ENCODE results near the gene DTNA.

Gene DTNA

DNA sequence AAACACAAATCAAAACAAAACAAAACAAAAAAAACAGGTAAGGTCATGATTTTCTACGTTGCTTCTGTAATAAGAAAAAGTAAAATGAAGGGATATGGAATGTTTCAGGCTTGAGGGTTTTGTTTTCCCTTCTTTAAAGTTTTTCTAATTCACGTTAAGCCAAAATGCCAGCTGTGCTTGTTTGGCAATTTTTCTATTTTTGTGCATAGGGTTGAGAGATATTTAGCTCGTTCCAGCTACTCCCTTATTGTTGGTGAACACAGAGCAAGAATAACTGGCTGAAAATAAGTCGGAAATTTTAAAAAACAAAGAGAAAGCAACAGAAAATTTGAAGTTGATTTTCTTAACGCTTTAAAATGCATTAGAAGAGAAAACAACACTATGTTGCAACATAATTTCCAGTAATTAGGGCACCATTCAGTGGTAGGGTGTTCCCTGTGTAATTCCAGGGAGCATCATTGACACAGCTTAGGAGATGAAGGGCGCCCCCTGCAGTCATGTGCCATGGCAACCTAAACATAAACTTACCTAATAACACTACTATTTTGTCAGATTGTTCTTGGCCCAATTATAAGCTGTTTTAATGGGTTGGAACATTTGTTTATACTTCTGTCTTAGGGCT, 99.5 kb downstream of the DTNA start:
- DNase-seq: peak in 1 of 2 donors; percentile 20

DNA sequence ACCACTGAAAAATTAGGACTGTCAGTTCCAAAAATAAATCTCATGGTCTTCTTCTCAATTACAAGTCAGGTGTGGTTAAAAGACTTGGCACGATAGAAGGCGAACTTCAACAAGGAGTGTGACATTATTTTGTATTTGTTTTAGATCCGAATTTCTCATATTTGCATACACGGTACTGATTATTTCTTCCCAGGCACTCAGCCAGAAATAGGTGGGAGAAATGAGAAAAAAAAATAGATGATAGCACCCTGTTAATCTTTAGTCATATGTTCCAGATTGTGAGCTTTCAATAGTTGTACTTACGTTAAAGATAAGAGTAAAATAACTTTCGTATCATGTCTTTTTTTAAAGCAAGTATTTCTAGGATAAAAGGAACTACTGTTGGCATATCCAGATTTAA, 106.1 kb downstream of the DTNA start:
- no peak for DNase-seq

DNA sequence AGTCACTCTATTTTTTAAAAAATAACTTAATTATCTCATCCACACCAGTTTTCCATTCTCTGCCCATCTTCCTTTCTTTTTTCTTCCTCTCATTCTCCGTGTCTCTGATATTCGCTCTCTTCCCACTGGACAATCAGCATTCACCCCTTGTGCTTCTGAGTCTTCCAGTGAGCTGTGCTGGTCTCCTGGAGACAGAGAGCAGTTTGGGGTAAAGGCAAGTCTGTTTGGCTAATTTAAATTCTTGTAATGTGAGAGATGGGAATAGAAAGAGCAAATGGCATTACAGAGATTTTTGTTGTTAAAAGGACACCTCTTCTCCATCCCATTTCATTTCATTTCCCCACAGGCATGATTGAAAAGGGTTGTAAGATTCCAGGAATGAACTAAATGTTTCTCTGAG, 107.5 kb downstream of the DTNA start:
- no peak for DNase-seq

DNA sequence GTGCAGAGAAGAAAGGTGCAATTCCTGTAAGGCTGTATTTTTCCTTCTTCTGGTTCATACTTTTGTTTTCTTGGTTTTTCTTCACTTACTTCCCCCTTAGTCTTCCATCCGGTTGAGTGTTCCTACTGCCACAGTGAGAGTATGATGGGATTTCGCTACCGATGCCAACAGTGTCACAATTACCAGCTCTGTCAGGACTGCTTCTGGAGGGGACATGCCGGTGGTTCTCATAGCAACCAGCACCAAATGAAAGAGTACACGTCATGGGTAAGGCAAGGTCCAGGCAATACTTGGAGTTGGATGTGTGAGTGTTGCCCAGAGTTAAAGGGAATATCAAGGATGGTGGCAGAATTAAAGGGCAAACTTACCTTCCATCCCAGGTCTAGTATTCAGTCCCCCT, 108.0 kb downstream of the DTNA start:
- DNase-seq: no peak

DNA sequence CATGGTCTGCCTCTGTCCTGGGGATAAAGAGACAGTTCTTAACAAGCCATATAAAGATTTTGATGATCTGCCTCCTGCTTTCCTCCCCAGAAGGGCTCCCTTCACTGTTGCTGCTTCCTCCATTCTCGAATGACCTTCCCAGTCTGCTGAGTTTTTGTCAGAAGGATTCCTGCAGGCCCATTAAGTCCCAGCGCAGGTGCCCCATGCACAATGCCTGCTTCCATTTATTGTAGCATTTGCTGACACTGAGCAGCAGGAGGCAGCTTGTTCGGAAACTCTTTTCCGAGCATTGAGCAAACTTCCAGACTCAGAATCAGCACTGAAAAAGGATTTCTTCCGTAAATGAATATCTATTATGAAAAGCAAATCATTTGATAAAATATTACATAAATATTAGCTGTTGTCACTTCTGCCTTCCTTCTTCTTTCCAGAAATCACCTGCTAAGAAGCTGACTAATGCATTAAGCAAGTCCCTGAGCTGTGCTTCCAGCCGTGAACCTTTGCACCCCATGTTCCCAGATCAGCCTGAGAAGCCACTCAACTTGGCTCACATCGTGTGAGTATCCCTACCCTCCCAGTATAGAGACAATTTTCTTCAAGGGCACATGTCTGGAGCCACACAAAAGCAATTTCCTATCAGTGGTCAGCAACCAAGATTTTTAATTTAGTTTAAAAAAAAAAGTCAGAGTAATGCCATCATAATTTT, 110.4 kb downstream of the DTNA start:
- DNase-seq: no peak

DNA sequence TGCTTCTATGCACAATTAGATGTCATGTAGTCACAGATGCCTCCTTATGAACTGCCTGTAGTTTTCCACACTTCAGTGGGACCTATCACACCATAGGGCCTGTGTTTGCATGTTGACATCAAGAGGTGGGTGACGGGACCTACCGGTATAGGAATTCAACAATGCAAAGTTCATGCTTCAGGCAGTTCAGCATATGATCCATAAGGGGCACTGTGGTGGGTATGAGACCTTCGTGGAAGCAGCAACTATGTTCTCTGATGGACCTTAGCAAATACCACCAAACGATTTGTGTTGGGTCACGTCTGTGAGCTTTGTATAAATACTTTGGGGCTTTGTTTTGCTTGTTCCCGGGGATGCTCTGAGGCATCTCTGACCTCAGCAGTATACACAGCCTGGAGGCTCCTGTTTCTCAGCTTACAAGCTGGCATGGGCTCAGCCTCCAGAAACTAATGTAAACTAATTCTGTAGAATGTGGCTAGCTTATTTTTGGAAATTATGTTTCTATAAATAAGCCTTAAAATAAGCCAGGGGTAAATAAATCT, 111.6 kb downstream of the DTNA start:
- DNase-seq: no peak

DNA sequence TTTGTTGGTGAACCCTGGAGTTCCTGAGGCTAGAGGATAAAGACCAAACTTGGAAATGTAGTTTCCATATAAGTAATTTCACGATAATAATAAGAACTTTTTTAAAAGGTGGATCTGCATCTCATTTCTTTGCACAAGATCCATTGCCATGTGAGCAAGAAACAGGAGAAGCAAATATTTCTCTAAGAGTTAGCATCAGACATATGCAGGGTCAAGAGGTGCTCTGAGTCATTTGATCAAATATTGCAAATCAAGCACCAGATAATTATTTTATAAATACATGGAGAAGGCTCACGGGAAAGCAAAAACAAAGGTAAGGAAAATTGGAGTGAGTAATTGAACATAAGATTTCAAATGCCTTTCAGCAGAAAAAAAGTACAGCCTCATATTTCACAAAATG, 118.0 kb downstream of the DTNA start:
- no peak for DNase-seq

DNA sequence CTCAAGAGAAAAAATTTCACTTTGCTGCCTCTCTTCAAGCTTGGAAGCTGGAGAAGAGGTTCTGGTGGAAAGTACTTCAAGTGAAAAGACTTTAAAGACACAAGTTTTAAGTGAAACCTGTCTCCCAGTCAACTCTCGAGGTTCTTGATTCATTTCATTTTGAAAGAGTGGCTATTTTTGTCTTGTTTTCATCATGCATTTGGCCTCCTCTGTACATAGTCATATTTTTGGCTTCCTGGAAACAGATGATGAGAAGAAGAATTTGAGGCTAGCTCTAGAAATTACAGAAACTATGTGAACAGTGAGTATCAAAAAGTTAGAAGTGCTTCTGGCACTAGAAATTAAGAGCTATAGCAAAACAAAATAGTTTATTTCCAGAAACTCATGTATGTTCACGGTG, 124.8 kb downstream of the DTNA start:
- DNase-seq: no peak

DNA sequence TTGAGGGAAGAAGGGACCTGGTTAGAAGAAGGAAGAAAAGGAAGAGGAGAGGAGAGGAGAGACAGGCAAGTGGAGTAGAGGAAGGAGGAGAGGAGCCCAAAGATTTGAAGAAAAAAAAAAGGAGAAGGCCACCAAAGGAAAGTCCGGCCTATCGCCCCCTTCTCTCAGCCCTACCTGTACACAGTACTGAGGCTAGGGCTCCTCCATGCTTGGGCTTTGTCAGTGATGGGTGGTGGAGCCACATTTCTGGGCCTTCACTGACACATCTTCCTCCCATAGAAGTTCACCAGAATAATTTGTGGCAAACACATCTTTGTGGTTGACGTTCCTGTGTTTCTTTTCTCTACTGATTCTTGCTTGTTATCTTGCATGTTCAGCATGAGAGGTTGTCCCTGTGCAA, 125.4 kb downstream of the DTNA start:
- DNase-seq: no peak

DNA sequence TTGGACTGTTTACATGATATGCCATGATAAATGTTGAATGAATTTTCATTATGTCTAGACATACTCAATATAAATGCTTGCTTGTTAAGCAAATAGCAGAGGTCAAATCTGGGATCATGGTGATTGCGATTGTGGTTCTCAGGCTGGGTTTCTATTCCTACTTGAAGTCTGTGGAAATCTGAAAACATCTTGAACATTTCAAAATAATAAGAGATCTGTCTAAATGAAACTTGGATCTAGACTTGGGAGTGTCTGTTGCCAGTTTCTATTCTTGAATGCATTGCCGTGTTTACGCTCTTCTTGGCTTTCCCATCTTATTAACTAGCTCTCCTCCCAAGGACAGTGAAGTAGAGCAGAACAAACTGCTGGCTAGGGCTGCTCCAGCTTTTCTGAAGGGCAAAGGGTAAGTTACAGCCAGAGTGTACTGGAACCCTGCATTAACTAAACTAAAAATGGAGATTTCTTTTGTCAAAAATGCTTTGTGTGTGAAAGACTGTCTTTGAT, 127.7 kb downstream of the DTNA start:
- DNase-seq: no peak

DNA sequence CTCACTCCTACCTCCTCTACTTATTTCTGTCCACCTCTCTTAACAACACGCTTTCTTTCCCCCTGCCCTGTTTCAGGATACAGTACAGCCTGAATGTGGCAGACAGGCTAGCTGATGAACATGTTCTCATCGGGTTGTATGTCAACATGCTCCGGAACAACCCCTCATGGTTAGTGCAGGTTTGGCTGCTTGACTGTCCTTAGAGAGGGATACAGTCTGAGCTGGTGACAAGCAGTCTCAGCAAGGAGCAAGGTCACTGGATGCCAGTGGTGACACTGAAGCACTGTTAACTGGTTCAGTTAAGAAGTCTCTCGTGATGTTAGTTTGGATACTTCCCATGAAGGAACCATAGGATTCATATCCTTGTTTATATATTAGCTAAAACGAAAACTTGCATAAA, 128.6 kb downstream of the DTNA start:
- DNase-seq: no peak

DNA sequence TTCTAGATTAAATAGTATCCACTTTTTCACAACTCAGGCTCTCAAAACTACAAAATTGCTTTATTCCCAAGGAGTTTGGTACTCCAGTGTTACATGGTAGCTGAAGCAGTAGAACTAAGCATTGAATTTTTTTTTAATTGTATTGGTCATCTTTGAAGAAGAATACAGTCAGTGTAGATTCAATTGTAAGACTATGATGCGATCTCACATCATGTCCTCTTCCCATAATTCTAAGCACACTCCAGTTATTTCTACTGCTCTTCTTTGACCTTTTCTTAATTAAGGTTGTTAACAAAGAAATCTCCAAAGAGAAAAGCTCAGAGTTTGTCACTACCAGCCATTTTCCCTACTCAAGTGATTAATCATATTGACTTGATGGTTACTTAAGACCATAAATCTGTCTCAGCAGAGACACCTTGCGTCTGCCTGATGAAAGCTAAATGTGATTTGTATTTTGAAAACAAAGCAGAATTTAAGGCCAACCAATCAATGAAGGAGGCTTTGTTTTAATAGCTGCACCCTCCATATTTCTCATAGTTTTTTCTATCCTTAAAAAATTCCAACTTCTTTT, 130.2 kb downstream of the DTNA start:
- no peak for DNase-seq

DNA sequence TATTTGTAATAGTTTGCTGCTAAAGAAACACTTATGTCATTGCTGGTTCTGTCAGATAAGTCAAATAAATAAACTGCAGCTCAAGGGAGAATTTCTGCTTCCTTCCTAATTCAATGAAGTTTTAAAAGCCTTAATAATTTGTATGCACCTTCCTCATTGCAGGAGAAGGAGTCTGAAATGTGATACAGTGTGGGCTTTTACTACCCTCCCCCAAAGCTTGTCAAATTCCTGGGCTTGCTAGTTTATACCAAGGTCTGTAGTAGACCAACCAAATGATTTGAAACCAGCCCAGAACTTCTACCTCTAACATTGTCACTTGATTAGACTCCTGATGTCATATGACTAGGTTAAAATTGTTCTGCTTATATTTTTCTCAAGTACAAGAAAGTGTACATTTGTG, 131.8 kb downstream of the DTNA start:
- DNase-seq: no peak

DNA sequence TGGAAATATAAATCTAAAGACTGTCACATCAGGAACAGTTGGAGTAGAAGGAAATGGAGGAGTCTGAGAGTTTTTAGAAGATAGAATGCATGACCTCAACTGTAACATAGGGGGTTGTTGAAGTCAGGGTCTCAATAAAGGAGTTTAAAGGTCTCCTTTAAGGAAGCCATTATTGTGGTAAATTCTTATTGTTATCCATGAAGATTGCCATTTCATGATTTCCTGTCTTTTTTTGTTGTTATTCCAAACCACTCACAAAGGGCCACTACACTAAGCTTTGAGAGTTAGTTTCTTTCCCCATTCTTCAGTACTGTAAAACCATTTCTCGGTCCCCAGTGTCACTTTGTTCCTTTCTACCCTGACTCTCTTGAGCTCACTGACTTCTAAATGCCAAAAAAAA, 134.0 kb downstream of the DTNA start:
- no peak for DNase-seq

DNA sequence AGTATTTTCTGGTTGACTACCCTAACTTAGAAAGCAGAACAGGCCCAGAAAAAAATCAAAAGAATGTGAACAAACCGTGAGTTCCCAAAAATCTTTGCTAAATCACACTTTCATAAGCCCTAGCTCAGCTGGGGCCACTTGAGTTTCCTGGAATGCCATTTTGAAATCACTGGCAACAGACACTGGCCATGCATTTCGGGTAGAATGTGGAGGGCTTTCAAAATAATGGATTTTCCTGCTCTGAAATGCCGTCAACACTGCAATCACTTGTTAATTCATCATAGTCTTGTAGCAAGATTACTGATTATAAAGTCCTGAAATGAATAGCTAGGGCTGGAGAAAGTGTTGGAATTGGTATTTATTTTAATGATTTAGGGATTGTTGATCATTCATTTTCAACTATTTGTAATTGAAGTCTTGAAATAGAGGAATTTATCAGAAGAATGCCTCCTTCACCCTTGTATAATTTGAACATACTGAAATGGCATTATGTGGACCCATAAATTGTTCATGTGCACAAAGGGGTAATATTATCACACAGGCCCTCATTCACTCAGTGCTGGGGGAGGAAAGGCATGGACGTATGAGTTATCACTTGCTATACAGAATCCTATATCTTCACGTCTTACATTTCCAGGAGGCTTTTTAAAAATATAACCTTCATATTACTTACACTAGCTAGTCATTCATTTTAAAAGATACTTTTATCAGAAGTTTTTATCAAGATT, 134.8 kb downstream of the DTNA start:
- no peak for DNase-seq

DNA sequence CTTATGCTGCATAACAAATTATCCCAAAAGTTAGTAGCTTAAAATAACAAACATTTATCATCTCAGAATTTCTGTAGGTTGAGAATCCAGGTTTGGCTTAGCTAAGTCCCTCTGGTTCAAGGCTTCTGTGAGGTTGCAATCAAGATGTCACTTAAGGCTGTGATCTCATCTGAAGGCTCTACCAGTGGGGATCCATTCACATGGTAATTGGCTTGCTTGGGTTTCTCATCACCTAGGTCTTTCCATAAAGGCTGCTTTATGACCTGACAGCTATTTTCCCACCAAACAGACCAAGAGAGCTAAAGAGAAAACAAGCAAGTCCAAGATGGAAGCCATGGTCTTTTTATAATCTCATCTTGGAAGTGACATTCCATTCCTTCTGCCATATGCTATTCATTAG, 137.3 kb downstream of the DTNA start:
- DNase-seq: no peak

DNA sequence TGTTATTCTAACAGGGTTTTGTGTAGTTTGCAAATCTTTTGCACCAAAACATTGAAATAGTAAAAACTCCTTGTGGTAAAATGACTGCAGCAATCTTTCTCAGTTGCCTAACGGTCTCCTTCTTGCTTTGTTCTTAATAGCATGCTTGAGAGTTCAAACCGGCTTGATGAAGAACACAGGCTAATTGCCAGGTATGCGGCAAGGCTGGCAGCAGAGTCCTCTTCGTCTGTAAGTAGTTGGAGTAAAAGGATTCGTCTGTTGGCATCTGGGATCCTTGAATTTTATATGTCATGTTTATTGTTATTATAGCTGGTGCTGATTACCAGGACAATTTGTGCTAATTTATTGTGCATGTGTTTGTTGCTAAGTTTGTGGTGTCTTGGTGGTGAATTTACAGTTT, 138.1 kb downstream of the DTNA start:
- DNase-seq: no peak

DNA sequence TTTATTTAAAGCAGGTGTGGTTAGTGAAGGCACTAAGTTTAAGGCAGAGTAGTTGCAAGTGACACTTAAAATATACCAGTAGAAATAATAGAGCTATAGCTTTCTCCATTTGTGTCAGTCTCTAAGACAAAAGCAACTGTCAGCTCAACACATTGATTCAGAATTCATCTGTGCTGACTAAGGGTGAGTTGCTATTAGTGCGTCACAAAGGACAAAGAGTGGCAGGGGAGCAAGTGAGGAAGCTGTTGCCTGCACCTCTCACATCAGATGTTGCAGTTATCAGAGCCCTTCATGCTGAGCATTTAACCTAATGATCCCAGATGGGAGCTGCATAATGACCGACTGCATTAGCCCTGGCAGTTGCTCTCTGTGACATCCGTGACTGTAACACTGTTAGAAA, 138.6 kb downstream of the DTNA start:
- DNase-seq: no peak

DNA sequence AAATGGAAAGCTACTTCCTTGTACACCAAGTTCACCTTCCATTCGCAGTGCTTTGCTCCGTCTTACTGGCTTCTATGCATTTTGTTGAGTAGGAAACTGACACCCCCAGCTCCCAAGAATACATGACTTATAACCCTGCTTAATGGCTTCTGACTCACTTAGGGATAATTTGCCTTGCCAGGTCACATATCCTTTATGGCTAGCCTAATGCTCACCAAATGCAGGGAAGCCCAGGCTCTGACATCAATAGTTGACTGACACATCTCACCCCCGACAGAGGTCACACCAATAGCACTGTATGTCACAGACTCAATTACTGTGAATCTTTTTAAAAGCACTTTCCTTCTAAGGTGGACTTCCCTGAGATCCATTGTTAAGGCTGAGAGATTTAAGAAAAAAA, 147.2 kb downstream of the DTNA start:
- no peak for DNase-seq

DNA sequence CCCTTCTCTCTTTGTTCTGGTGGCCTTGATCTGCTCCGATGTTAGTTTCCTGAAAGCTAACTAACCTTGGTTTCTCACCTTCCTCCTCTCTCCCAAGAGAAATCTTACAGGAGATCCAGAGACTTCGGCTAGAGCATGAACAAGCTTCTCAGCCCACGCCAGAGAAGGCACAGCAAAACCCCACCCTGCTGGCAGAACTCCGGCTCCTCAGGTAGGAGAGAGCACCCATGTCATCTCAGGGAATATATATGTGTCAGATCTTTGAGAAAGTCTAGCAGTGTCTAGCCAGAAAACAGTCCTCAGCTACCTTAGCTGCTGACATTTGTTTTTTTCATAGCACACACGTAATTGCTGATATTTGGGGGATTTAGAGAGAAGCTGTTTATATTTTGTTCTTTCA, 148.1 kb downstream of the DTNA start:
- DNase-seq: no peak

DNA sequence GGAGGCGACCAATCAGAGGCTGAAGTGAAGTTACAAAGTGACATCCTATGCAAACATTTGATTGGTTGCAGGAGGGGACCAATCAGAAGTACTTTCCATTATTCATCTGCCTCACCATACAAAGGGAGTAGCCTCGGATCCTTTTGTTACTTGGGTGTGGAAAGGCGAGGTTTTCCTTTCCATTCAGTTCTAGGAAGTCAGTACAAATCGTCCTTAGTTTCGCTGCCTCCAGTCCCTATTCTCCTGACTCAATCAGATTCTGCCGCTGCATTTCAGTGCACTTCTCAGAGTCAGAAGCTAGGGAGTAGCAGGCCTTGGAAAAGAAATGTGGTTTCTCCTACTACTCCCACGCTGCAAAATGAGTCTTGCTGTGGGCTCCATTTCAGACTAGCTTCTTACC, 149.4 kb downstream of the DTNA start:
- no peak for DNase-seq

DNA sequence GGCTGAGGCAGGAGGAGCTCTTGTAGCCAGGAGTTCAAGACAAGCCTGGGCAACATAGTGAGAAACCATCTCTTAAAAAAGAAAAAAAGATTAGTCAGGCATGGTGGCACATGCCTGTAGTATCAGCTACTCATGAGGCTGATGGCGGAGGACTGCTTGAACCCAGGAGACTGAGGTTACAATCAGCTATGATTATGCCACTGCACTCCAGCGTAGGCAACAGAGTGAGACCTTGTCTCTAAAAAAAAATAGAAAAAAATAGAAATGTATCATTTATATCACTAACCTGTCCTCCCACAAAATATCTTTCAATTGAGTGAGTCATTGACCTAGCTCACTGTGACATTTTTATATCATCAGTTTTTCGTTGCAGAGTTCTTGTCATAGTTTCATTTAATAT, 152.5 kb downstream of the DTNA start:
- DNase-seq: no peak

DNA sequence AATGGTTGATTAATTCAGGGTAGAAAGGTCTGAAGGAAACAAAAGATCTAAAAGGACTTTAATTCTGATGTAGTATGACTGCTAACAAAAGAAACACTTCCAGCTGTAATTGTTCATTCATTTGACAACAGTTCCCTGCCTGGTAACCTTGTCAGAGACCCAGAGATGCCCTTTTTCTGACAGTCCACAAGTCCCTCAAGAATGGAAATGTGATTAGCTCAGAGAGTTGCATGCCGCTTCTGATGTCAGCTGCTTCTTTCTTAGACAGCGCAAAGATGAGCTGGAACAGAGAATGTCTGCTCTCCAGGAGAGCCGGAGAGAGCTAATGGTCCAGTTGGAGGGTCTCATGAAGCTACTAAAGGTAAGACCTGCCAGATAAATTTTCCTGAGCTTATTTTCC, 153.6 kb downstream of the DTNA start:
- no peak for DNase-seq
